ENCODE measurements around the gene ESR1.

GRCh38 chr6:151832710-151833109 is 25.2 kb downstream of the ESR1 start:
- no peak for TF ChIP-seq CTCF (IDR thresholded peaks at IDR 0.05)
- no peak for TF ChIP-seq POLR2A (IDR thresholded peaks at IDR 0.05)
